ENCODE results near the gene SCAMP5.

Gene SCAMP5

DNA sequence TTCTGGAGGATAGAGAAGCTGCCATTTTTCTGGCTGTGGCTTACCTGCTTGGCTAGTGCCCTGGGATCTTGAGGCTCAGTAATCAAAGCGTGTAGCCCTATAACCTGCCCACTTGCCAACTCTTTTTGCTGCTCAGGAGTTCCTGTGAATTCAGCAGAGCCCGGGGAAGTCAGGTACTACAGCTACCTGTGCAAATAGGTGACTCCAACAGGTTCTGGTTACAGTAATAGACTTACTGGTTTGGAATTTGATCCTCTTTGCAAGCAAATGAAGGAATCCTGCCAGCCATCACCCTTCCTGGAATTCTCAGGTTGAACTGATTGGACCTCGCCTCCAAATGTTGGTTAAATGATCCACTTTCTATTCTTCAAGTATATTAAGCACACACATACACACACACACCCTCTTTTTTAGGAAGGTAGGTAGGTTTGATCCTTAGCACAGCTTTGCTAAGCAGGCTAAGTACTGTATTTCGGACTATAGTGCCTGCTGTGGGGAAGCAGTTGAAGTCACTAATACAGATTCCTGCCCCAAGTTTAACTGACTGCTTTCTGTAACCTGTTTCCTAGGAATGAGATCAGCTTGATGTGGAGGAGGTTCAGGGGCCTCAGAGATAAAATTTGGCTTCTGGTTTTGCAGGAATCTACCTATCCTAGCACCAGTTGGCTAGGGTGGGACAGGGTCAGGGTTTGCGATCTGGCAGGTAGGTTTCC, 30.3 kb downstream of the SCAMP5 start:
- DNase-seq, result no peak
- H3K4me3 ChIP-seq (ENCODE audit: low read depth, low read length), result no peak overlapping the region
- peaks cover 6% of the 10 kb centered on the region for H3K4me1 ChIP-seq

DNA sequence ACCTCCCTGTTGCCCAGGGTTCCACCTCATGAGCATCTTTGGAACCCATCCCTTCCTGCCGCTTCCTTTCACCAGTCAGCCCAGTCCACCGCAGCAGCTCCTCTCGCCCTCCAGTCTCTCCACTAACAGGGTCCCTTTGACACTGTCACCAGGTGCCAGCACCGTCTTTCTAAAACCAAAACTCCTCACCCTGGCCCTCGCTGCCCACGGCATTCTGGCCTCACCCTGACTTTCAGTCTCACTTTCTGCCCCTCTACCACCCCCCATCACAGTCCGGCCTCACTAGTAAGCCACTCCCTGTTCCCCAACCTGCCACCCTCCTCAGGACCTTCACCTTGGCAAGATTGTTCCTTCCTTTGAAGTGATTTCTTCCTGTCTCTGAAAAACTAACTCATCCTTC, 32.2 kb downstream of the SCAMP5 start:
- Histone ChIP-seq H3K36me3 (0 out of 2 replicates have a peak, but pooled peaks cover 2% of the 10 kb centered on the region), H3K4me3 (ENCODE audit: low read depth, low read length) (no peak overlapping the region), H3K27me3 (no peaks in the 10 kb centered on the region), H3K9me3 (no peaks in the 10 kb centered on the region), H3K4me1 (peaks cover 7% of the 10 kb centered on the region)
- TF ChIP-seq CTCF (IDR thresholded peaks at IDR 0.05; ENCODE audit: low read depth, low read length), result no peak
- DNase-seq, result no peak

More for the DNA sequence above, 30.3 kb downstream of the SCAMP5 start:
- TF ChIP-seq CTCF (IDR thresholded peaks at IDR 0.05; ENCODE audit: low read depth, low read length), result no peak
- H3K27me3 ChIP-seq, result no peaks in the 10 kb centered on the region
- H3K9me3 ChIP-seq, result no peaks in the 10 kb centered on the region
- H3K36me3 ChIP-seq, result peaks cover 10% of the 10 kb centered on the region; the same call in 1 of the 2 replicates

DNA sequence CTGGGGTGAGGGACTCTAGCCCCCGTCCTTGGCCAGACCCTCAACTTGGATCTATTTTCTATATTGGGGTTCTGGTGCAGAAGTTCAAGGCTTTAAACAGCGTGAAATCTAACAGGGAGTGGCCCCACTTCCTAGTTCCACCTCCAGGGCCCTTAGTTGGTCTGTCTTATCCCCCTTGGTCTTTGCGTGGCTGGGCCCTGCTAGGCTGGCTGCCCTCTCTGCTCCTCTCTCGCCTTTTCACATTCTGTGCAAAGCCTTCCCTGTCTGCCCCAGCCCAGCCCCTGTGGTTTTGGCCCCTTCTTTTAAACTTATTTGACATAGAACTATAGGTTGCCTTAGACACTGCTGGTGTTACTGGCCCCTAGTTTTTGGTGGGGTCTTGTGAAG, 33.6 kb downstream of the SCAMP5 start:
- peaks cover 7% of the 10 kb centered on the region for H3K4me1 ChIP-seq
- no peak overlapping the region for H3K4me3 ChIP-seq (ENCODE audit: low read depth, low read length)
- no peaks in the 10 kb centered on the region for H3K9me3 ChIP-seq
- DNase-seq, result no peak
- TF ChIP-seq CTCF (IDR thresholded peaks at IDR 0.05; ENCODE audit: low read depth, low read length), result no peak
- 0 out of 2 replicates have a peak, but pooled peaks cover 2% of the 10 kb centered on the region for H3K36me3 ChIP-seq
- no peaks in the 10 kb centered on the region for H3K27me3 ChIP-seq

DNA sequence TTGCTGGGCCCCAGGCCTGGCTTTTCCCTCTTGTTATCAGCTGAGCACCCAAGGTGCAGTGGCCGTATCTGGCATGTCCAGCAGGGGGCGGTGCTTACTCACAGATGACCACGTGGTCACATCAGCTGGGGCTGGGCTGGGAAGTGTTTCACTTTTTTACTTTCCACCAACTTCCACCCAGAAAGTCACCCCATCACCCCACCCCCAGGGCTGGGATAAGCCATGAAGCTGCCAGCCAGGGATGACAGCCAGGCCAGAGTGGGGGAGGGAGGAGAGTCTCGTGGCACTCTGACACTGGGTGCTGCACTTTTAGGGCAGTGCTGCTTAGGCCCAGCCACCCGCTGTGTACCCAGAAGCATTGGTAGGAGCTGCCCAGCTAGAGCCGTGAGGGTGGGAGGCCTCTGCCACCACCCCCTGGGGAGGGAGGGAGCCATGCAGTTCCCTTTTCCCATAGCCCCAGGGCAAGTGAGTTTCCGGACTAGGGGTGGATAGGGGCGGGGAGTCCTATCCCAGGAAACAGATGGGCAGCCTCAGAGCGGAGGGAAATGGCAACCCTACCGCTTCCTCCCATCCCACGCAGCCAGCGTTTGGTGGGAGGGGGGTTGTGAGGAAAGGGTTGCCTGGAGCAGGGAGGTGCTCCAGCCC, 34.1 kb downstream of the SCAMP5 start:
- Histone ChIP-seq H3K4me3 (ENCODE audit: low read depth, low read length) (peak overlapping the region; percentile 40), H3K4me1 (peaks cover 7% of the 10 kb centered on the region), H3K9me3 (no peaks in the 10 kb centered on the region), H3K36me3 (0 out of 2 replicates have a peak, but pooled peaks cover 2% of the 10 kb centered on the region), H3K27me3 (no peaks in the 10 kb centered on the region)
- peak; percentile 89 for TF ChIP-seq CTCF (IDR thresholded peaks at IDR 0.05; ENCODE audit: low read depth, low read length)
- peak; percentile 95 for DNase-seq

- Histone ChIP-seq H3K9me3 (no peaks in the 10 kb centered on the region), H3K36me3 (0 out of 2 replicates have a peak, but pooled peaks cover 2% of the 10 kb centered on the region), H3K27me3 (no peaks in the 10 kb centered on the region), H3K4me1 (peaks cover 7% of the 10 kb centered on the region), H3K4me3 (ENCODE audit: low read depth, low read length) (peak overlapping the region; percentile 40)
- TF ChIP-seq CTCF (IDR thresholded peaks at IDR 0.05; ENCODE audit: low read depth, low read length), result no peak
- no peak for DNase-seq
Measured at GRCh38 chr15:75030023-75030413, 34.7 kb downstream of the SCAMP5 start.

- Histone ChIP-seq H3K4me3 (ENCODE audit: low read depth, low read length) (no peak overlapping the region), H3K36me3 (0 out of 2 replicates have a peak, but pooled peaks cover 2% of the 10 kb centered on the region), H3K4me1 (peaks cover 7% of the 10 kb centered on the region), H3K27me3 (no peaks in the 10 kb centered on the region), H3K9me3 (no peaks in the 10 kb centered on the region)
- DNase-seq, result no peak
- peak; percentile 37 for TF ChIP-seq CTCF (IDR thresholded peaks at IDR 0.05; ENCODE audit: low read depth, low read length)
Measured at GRCh38 chr15:75030424-75030823, 35.1 kb downstream of the SCAMP5 start.

All from BE2C (cell line).